HUES48 (cell line): ENCODE results near the gene TTF2.

Source experiments
- H3K27ac ChIP-seq: one replicate; pipeline ENCODE4 v1.7.0; 2013; ENCODE audit warnings: low read depth, low read length, inconsistent platforms
- H3K27me3 ChIP-seq: 2 replicates; pipeline ENCODE4 v1.6.1; 2013; ENCODE audit warnings: mild to moderate bottlenecking, low read length; ENCODE audit not compliant: control insufficient read depth, insufficient read depth
- H3K36me3 ChIP-seq: 2 replicates; pipeline ENCODE4 v1.6.1; 2013; ENCODE audit warnings: low read length; ENCODE audit not compliant: control insufficient read depth, insufficient read depth
- H3K4me1 ChIP-seq: 2 replicates; pipeline ENCODE4 v1.6.1; 2013; ENCODE audit warnings: mild to moderate bottlenecking, low read length; ENCODE audit not compliant: control insufficient read depth, insufficient read depth
- H3K4me3 ChIP-seq: 2 replicates; pipeline ENCODE4 v1.5.1; 2013; ENCODE audit warnings: mild to moderate bottlenecking, low read depth, low read length
- H3K9ac ChIP-seq: 2 replicates; pipeline ENCODE4 v1.6.1; 2013; ENCODE audit warnings: mild to moderate bottlenecking, low read depth, low read length, moderate library complexity
- H3K9me3 ChIP-seq: 2 replicates; pipeline ENCODE4 v1.6.1; 2013; ENCODE audit warnings: low read length; ENCODE audit not compliant: control insufficient read depth, insufficient read depth

TTF2 gene

DNA sequence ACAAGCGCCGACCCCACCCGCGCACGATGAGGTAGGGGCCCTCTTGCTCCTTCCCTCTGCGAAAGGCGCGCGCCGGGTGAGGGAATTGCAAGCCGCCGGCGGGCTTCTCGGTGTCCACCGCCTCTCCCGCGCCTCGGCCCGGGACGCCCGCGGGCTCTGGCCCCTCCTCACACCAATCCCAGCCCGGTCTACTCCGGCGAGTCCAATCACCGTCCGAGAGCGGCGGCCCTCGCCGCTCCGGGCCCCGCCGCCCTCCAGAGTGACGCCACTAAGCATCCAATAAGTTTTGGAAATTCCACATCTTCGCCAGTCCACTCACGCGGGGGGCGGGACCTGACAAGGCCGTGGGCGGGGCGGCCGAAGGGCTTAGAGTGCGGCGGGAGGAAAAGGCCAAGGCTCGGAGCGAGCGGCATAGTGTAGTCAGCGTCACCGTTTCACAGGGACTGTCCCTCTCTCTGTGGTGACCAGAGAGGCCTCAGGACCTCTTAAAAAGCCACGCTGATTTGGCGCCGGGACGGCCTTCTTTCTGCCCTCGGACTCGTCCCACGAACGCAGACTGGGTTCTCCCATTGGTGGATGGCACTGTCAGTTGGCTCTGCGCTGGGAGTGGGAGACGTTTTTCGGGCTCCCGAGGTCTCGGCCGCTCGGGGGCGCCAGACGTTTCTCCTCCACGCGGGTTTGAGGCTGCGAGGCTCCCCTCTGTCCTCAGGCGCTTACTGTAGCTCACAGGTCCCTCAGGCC is 61.6 kb downstream of the TTF2 start, which contains the start of gene TRIM45:
TSS of gene TRIM45 (minus strand) at position 161 of the 741 bp plus-strand sequence. CDS start 548 bp downstream, outside the sequence.
- H3K27me3 ChIP-seq = no peaks in the 10 kb centered on the region
- H3K4me3 ChIP-seq = peak within 1 kb of the TSS; percentile 87
- peaks cover 19% of the 10 kb centered on the region for H3K4me1 ChIP-seq
- H3K27ac ChIP-seq = peak within 1 kb of the TSS; percentile 89
- peak within 1 kb of the TSS; percentile 88 for H3K9ac ChIP-seq
- peaks cover 22% of the 10 kb centered on the region for H3K36me3 ChIP-seq
- no peaks in the 10 kb centered on the region for H3K9me3 ChIP-seq

DNA sequence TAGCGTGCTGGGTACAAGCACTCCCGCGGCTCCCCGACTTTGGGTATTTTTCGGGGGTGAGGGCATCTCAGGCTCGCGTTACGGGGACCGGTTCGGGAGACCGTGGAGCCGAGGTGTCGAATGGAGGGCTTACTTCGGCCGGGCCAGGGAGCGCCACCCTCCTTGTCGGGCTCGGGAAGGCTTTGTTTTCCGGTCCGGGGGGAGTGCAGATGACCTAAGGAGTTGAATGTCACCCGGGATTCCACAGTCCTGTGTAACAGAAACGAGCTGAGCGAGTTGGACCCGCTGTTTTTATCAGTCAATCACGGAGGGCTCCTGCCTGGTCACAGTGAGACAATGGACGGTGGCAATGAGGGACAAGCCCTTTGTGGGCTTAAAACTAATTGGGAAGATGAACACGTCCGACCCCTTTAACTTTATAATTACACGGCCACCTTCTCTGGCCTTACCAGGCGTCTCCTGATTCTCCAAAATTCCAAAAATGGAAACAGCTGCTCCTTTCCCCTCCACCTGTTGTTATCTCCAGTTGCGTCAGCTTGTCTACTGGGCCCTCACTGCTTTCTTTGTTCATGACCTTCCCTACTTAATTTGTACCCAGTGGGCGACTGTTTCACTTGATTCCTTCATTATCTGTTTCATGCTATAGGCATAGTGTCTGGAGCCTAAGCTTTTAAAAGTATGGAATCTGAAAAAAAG is 62.4 kb downstream of the TTF2 start:
- H3K27ac ChIP-seq = peak overlapping the region; percentile 89
- H3K36me3 ChIP-seq = peaks cover 15% of the 10 kb centered on the region
- no peaks in the 10 kb centered on the region for H3K27me3 ChIP-seq
- no peaks in the 10 kb centered on the region for H3K9me3 ChIP-seq
- H3K4me3 ChIP-seq = peak overlapping the region; percentile 87
- H3K9ac ChIP-seq = peak overlapping the region; percentile 88
- H3K4me1 ChIP-seq = peaks cover 19% of the 10 kb centered on the region

DNA sequence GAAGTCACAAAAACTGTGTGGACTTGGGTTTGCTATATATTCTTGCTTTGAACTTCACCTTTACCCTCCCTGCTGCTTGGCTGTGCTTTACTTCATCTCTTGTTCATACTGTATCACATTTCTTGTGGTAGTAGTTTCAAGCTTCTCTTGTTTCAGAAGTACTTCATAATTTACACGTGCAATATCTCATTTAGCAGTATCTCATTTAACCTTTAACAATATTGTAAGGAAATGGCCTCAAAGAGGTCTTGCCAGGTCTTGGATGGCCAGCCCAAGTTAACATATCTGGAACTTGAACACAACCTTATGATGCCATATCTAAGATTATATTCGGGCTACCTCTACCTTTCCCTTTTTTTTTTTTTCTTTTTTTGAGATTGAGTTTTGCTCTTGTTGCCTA is 63.1 kb downstream of the TTF2 start:
- no peaks in the 10 kb centered on the region for H3K27me3 ChIP-seq
- H3K4me3 ChIP-seq = no peak overlapping the region
- no peak overlapping the region for H3K9ac ChIP-seq
- no peaks in the 10 kb centered on the region for H3K9me3 ChIP-seq
- H3K4me1 ChIP-seq = peaks cover 26% of the 10 kb centered on the region
- H3K27ac ChIP-seq = no peak overlapping the region
- peaks cover 7% of the 10 kb centered on the region; the same call in 1 of the 2 replicates for H3K36me3 ChIP-seq

DNA sequence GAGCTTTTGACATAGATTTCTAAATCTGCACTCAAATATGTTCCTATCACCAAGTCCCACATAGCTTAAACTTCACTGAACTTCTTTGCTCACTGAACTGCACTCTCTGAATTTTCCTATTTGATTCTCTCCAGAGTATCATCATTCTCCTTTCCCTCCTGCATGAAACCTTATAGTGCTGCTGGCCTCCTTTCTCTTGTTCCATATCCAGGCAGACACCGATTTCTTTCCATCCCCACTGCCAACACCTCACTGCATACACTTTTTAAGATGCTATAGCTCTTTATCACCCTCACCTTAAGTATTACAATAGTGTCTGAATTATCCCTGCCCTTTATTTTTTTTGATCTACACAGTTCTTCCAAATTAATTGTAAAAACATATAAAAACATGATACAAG is 64.5 kb downstream of the TTF2 start:
- Histone ChIP-seq H3K4me3 (no peak overlapping the region), H3K27ac (no peak overlapping the region), H3K27me3 (no peaks in the 10 kb centered on the region), H3K9me3 (no peaks in the 10 kb centered on the region), H3K4me1 (peaks cover 32% of the 10 kb centered on the region), H3K9ac (no peak overlapping the region), H3K36me3 (no peaks in the 10 kb centered on the region)

DNA sequence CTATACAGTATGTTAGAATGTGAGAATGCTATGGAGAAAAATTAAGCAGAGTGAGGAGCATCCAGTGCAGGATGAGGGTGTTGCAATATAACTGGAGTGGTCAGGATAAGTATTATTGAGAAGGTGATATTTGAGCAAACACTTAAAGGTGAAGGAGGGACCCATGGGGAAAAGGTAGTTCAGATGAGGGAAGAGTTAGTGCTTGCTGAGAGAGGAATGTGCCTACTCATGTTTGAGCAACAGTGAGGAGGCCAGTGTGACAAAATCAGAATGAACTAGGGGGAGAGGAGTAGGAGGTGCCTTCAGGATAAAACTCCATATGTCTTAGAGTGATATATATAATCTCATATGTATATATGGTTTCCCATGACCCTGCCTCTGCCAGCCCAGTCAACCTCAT is 67.7 kb downstream of the TTF2 start:
- Histone ChIP-seq H3K27me3 (no peaks in the 10 kb centered on the region), H3K4me3 (no peak overlapping the region), H3K9me3 (no peaks in the 10 kb centered on the region), H3K4me1 (peaks cover 20% of the 10 kb centered on the region), H3K9ac (no peak overlapping the region), H3K27ac (no peak overlapping the region), H3K36me3 (no peaks in the 10 kb centered on the region)

- no peak overlapping the region for H3K27ac ChIP-seq
- H3K4me3 ChIP-seq = no peak overlapping the region
- H3K4me1 ChIP-seq = peaks cover 20% of the 10 kb centered on the region
- no peak overlapping the region; the same call in 1 of the 2 replicates for H3K9ac ChIP-seq
- H3K36me3 ChIP-seq = no peaks in the 10 kb centered on the region
- no peaks in the 10 kb centered on the region for H3K9me3 ChIP-seq
- H3K27me3 ChIP-seq = no peaks in the 10 kb centered on the region
Observed at GRCh38 chr1:117128323-117129079, 68.4 kb downstream of the TTF2 start.

DNA sequence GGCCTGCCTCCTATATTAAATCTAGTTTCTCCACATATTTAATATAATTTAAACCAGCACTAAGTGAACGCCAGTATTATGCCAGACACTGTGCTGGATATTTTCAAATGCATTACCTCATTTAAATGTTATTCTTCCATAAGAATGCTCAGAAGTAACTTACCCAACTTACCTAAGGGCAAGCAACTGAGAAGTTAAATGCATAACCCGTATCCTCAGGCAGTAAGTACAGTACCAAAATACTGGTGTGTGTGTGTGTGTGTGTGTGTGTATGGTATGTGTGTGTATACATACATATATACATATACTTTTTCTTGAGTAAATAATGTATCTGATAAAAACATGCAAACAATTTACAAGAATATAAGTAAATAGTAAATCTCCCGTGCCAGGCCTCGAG is 70.4 kb downstream of the TTF2 start:
- H3K9me3 ChIP-seq = no peaks in the 10 kb centered on the region
- no peak overlapping the region for H3K27ac ChIP-seq
- H3K4me1 ChIP-seq = peaks cover 25% of the 10 kb centered on the region
- H3K27me3 ChIP-seq = no peaks in the 10 kb centered on the region
- no peak overlapping the region for H3K4me3 ChIP-seq
- H3K36me3 ChIP-seq = no peaks in the 10 kb centered on the region
- H3K9ac ChIP-seq = no peak overlapping the region

GRCh38 chr1:117135329-117135728 is 75.2 kb downstream of the TTF2 start:
- H3K9ac ChIP-seq = no peak overlapping the region
- no peaks in the 10 kb centered on the region for H3K27me3 ChIP-seq
- H3K4me3 ChIP-seq = no peak overlapping the region
- H3K4me1 ChIP-seq = peaks cover 30% of the 10 kb centered on the region
- H3K9me3 ChIP-seq = no peaks in the 10 kb centered on the region
- no peaks in the 10 kb centered on the region for H3K36me3 ChIP-seq
- peak overlapping the region; percentile 85 for H3K27ac ChIP-seq

- Histone ChIP-seq H3K27me3 (no peaks in the 10 kb centered on the region), H3K36me3 (no peaks in the 10 kb centered on the region), H3K9me3 (no peaks in the 10 kb centered on the region), H3K4me1 (peaks cover 30% of the 10 kb centered on the region), H3K27ac (peak overlapping the region; percentile 85), H3K9ac (no peak overlapping the region; the same call in 1 of the 2 replicates), H3K4me3 (no peak overlapping the region)
Observed at GRCh38 chr1:117136749-117137148, 76.6 kb downstream of the TTF2 start.

GRCh38 chr1:117137281-117137855 is 77.2 kb downstream of the TTF2 start:
- Histone ChIP-seq H3K27ac (peak overlapping the region; percentile 85), H3K4me1 (peaks cover 30% of the 10 kb centered on the region), H3K36me3 (no peaks in the 10 kb centered on the region), H3K9ac (no peak overlapping the region; the same call in 1 of the 2 replicates), H3K4me3 (no peak overlapping the region), H3K27me3 (no peaks in the 10 kb centered on the region), H3K9me3 (no peaks in the 10 kb centered on the region)
